ENCODE measurements around the gene ZNF772.

DNA sequence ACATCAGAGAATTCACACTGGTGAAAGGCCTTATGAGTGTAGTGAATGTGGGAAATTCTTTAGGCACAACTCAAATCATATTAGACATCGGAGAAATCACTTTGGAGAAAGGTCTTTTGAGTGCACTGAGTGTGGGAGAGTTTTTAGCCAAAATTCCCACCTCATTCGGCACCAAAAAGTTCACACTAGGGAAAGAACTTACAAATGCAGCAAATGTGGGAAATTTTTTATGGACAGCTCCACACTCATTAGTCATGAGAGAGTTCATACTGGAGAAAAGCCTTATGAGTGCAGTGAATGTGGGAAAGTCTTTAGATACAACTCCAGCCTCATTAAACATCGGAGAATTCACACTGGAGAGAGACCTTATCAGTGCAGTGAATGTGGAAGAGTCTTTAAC lies 56.3 kb downstream of the ZNF772 start:
- no peak for TF ChIP-seq RAD21 (IDR thresholded peaks at IDR 0.05; ENCODE audit: low read length)
- no peak for TF ChIP-seq EZH2phosphoT487 (IDR thresholded peaks at IDR 0.05; ENCODE audit: borderline replicate concordance, low read depth)
- TF ChIP-seq JUND (IDR thresholded peaks at IDR 0.05): no peak
- TF ChIP-seq, protein P1, sequence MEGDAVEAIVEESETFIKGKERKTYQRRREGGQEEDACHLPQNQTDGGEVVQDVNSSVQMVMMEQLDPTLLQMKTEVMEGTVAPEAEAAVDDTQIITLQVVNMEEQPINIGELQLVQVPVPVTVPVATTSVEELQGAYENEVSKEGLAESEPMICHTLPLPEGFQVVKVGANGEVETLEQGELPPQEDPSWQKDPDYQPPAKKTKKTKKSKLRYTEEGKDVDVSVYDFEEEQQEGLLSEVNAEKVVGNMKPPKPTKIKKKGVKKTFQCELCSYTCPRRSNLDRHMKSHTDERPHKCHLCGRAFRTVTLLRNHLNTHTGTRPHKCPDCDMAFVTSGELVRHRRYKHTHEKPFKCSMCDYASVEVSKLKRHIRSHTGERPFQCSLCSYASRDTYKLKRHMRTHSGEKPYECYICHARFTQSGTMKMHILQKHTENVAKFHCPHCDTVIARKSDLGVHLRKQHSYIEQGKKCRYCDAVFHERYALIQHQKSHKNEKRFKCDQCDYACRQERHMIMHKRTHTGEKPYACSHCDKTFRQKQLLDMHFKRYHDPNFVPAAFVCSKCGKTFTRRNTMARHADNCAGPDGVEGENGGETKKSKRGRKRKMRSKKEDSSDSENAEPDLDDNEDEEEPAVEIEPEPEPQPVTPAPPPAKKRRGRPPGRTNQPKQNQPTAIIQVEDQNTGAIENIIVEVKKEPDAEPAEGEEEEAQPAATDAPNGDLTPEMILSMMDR (IDR thresholded peaks at IDR 0.05): no peak
- TF ChIP-seq, protein P2, sequence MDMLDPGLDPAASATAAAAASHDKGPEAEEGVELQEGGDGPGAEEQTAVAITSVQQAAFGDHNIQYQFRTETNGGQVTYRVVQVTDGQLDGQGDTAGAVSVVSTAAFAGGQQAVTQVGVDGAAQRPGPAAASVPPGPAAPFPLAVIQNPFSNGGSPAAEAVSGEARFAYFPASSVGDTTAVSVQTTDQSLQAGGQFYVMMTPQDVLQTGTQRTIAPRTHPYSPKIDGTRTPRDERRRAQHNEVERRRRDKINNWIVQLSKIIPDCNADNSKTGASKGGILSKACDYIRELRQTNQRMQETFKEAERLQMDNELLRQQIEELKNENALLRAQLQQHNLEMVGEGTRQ (IDR thresholded peaks at IDR 0.05; ENCODE audit: borderline replicate concordance, low read depth, low read length): no peak
- TF ChIP-seq, protein P3, sequence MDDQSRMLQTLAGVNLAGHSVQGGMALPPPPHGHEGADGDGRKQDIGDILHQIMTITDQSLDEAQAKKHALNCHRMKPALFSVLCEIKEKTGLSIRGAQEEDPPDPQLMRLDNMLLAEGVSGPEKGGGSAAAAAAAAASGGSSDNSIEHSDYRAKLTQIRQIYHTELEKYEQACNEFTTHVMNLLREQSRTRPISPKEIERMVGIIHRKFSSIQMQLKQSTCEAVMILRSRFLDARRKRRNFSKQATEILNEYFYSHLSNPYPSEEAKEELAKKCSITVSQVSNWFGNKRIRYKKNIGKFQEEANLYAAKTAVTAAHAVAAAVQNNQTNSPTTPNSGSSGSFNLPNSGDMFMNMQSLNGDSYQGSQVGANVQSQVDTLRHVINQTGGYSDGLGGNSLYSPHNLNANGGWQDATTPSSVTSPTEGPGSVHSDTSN (IDR thresholded peaks at IDR 0.05): no peak
- no peak for TF ChIP-seq POLR2AphosphoS5 (IDR thresholded peaks at IDR 0.05; ENCODE audit: low read depth, low read length)
- TF ChIP-seq GATA2 (CRISPR knock-in tag; IDR thresholded peaks at IDR 0.05): no peak
- no peak for TF ChIP-seq EP300 (IDR thresholded peaks at IDR 0.05; ENCODE audit: borderline replicate concordance in 1 of 2, low read depth in 1 of 2, low read length in 1 of 2)
